ENCODE measurements around the gene RPL13.

RPL13 gene

DNA sequence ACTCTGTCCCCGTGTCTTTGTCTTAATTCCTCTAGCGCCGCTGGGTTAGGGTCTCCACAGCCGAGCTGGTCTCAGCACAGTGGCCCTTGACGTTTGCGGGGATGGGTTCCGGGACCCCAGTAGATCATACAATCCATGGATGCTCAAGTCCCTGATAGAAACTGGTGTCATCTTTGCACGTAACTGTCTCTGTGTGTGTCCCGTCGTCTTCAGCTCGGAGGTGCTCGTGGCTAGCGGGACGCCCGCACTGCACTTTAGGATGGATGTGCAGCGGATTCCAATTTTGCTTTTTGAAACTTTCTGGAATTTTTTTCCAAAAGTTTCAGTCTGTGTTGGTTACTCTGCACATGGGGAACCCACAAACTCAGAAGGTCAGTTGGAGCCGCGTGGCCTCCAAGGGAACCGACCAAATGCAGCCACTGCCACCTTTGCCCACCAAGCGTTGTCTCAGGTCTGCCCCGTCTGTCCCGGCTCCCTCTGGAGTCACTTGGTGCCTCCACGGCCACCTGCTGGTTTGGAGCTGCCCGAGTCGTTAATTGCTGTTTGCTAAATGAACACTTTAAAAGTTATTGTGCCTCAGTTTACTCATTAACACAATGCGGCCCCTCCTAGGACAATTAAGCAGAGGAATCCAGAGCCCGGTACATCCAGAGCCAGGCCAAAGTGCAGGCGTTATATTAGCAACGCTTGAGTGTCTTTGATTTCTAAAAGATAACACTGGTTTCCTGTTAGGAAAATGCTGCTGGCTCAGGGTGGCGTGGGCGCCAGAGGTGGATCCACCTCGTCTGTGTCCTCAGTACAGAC lies 47.7 kb downstream of the RPL13 start:
- Histone ChIP-seq H3K27me3 (ENCODE audit: insufficient read depth, low read depth, severe bottlenecking) (no peaks in the 10 kb centered on the region), H3K27ac (no peak overlapping the region), H3K36me3 (no peaks in the 10 kb centered on the region), H3K4me3 (ENCODE audit: low read depth, low read length) (no peak overlapping the region), H3K9me3 (ENCODE audit: severe bottlenecking) (no peaks in the 10 kb centered on the region)
- no peak for DNase-seq
- TF ChIP-seq, protein P1, sequence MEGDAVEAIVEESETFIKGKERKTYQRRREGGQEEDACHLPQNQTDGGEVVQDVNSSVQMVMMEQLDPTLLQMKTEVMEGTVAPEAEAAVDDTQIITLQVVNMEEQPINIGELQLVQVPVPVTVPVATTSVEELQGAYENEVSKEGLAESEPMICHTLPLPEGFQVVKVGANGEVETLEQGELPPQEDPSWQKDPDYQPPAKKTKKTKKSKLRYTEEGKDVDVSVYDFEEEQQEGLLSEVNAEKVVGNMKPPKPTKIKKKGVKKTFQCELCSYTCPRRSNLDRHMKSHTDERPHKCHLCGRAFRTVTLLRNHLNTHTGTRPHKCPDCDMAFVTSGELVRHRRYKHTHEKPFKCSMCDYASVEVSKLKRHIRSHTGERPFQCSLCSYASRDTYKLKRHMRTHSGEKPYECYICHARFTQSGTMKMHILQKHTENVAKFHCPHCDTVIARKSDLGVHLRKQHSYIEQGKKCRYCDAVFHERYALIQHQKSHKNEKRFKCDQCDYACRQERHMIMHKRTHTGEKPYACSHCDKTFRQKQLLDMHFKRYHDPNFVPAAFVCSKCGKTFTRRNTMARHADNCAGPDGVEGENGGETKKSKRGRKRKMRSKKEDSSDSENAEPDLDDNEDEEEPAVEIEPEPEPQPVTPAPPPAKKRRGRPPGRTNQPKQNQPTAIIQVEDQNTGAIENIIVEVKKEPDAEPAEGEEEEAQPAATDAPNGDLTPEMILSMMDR (IDR thresholded peaks at IDR 0.05; ENCODE audit: low read depth, low read length), result no peak

DNA sequence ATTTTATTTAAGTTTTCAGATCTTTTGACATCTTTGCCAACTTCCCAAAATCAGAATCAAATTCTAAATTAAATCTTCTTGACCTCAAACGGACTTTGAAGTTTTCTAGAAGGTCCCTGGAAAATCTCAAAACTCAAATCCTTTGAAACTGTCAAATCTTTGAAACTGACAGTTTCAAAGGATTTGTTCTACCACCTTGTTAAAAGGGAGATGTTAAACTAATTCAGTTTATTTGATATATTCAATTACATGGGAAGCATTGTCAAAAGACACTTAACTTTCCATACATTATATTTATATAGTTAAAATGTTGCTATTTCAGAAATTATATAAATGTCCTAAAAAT lies 49.6 kb downstream of the RPL13 start:
- Histone ChIP-seq H3K27ac (no peak overlapping the region), H3K27me3 (ENCODE audit: insufficient read depth, low read depth, severe bottlenecking) (no peaks in the 10 kb centered on the region), H3K36me3 (no peaks in the 10 kb centered on the region), H3K9me3 (ENCODE audit: severe bottlenecking) (no peaks in the 10 kb centered on the region), H3K4me3 (ENCODE audit: low read depth, low read length) (no peak overlapping the region)
- DNase-seq, result no peak
- TF ChIP-seq, protein P1 (IDR thresholded peaks at IDR 0.05; ENCODE audit: low read depth, low read length), result no peak

DNA sequence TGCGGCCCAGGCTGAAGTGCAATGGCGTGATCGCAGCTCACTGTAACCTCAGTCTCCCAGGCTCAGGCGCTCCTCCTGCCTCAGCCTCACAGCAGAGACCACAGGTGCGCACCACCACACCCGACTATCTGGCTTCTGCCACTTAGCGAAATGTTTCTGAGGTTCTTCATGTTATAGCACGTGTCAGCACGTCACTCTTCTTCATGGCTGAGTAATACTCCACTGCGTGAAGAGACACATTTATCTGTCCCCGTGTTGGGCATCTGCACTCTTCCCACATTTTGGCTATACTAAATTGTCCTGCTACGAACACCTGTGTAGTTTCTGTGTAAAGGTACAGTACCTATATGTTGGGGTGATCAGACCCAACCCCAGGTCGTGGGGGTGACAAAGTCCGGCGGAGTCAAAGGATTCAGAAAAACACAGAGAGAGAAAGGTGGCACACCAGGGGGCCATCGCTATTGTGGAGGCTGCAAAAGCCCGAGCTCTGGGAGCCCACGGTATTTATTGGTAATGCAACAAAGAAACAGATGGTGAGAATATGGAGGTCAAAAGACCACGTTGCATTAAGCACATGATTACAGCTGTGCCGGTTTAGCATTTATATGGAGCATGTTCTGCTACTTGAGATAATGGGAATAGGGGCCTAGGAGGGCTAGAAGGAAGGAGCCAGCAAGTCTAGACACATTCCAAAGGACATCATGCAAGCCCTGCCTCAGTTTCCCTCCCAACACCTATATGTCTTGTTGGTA lies 52.1 kb downstream of the RPL13 start:
- Histone ChIP-seq H3K27me3 (ENCODE audit: insufficient read depth, low read depth, severe bottlenecking) (no peaks in the 10 kb centered on the region), H3K36me3 (no peaks in the 10 kb centered on the region), H3K27ac (no peak overlapping the region), H3K4me3 (ENCODE audit: low read depth, low read length) (no peak overlapping the region), H3K9me3 (ENCODE audit: severe bottlenecking) (no peaks in the 10 kb centered on the region)
- TF ChIP-seq, protein P1 (IDR thresholded peaks at IDR 0.05; ENCODE audit: low read depth, low read length), result no peak
- DNase-seq, result no peak

DNA sequence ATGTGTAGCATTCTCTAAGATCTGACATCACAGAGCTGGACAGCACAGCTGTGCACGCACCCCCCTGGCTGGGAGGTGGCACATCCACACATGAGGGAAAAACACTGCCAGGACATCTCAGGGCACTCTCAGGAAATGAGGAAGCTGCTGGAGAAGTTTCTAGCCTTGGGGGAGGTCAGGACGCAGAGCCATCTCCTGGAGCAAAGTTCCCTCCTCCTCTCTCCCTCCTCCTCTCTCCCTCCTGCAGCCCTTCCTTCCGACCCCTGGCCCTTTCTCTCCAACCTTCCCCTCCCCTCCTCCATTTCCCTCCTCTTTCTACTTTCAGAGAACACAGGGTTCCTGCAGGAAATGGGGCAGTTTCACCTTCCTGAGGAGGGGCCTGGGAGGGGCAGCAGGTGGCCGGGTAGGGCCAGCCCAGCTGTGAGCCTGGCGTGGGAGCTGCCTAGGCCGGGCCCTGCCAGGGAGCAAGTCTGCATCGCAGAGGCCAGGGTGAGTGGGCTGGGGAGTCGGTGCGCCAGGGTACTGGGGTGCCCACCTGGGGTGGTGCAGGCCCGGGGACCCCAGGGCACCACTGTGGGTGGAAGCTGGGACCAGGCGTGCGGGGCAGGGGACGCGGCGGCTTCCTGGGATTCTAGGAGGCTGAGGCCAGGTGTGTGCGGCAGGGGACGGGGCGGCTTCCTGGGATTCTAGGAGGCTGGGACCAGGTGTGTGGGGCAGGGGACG lies 52.9 kb downstream of the RPL13 start, which contains the start of gene DPEP1:
Gene DPEP1, plus strand, starts transcription at position 412 of the 723 bp plus-strand sequence. CDS start 16,769 bp downstream, outside the sequence.
- DNase-seq, result no peak
- Histone ChIP-seq H3K4me3 (ENCODE audit: low read depth, low read length) (no peak within 1 kb of the TSS), H3K9me3 (ENCODE audit: severe bottlenecking) (no peaks in the 10 kb centered on the region), H3K27ac (no peak within 1 kb of the TSS), H3K36me3 (no peaks in the 10 kb centered on the region), H3K27me3 (ENCODE audit: insufficient read depth, low read depth, severe bottlenecking) (no peaks in the 10 kb centered on the region)
- TF ChIP-seq, protein P1 (IDR thresholded peaks at IDR 0.05; ENCODE audit: low read depth, low read length), result no peak

DNA sequence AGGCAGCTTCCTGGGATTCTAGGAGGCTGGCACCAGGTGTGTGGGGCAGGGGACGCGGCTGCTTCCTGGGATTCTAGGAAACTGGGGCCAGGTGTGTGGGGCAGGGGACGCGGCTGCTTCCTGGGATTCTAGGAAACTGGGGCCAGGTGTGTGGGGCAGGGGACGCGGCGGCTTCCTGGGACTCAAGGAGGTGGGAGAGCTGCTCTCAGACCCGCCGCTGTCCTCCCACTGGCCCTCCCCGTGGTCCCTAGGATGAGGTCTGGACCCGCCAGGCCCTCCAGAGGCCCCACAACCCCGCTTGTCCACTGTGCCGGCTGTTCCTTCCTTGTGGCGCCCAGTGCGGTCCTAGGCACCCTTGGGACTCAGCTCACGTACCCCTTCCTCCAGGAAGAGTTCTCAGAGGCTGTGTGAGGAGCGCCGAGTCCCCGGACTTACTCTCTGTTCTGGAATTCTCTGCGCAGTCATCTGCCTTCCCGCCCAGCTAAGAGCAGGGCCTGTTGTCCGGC lies 53.5 kb downstream of the RPL13 start:
- H3K27me3 ChIP-seq (ENCODE audit: insufficient read depth, low read depth, severe bottlenecking), result no peaks in the 10 kb centered on the region
- no peaks in the 10 kb centered on the region for H3K9me3 ChIP-seq (ENCODE audit: severe bottlenecking)
- H3K27ac ChIP-seq, result no peak overlapping the region
- TF ChIP-seq, protein P1 (IDR thresholded peaks at IDR 0.05; ENCODE audit: low read depth, low read length), result no peak
- H3K36me3 ChIP-seq, result no peaks in the 10 kb centered on the region
- no peak for DNase-seq
- H3K4me3 ChIP-seq (ENCODE audit: low read depth, low read length), result no peak overlapping the region
